NCI-H1930 (cell line): ENCODE results near the gene SIRT1.
"Not testable (repeated sequence)": the region's sequence is repeated elsewhere in the genome, so short reads cannot be mapped to it uniquely, and the experiment has no call there.

Experiments
- DNase-seq, 2 experiments: peaks; one replicate each; lab custom pipeline; 2025; lab: John Stamatoyannopoulos, UW

SIRT1 gene

DNA sequence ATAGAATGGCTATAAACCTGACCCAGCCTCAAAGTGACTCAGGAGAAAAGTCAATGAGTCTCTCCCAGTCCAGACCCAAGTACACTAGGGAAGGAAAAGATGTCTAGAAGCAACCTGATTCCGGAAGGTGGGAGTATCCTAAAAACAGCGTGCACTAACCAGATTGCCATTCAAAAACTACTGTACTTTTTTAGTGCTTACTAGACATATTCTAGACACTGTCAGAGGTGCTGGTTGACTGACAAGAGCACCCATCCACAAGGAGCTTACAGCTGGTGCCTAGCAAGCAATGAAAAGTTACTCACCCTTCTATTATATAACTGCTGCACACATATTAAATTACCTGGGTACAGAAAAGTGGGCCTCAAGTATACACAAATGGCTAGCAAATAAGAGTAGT lies 81.0 kb downstream of the SIRT1 start:
- no peak for DNase-seq

- DNase-seq = not testable (repeated sequence)
These were observed 81.6 kb downstream of the SIRT1 start for GRCh38 chr10:67966035-67966434.
